GM18867 (cell line): Measurements from ENCODE around the gene DYNLL2.
"Not testable (repeated sequence)": the region's sequence is repeated elsewhere in the genome, so short reads cannot be mapped to it uniquely, and the experiment has no call there.

Experiments
- ATAC-seq: cut with Tn5 transposase; IDR thresholded peaks from one replicate; pipeline ENCODE4 v1.9.1; 2021; ENCODE audit warnings: mild to moderate bottlenecking, moderate library complexity; ENCODE audit not compliant: unreplicated experiment

Gene DYNLL2

DNA sequence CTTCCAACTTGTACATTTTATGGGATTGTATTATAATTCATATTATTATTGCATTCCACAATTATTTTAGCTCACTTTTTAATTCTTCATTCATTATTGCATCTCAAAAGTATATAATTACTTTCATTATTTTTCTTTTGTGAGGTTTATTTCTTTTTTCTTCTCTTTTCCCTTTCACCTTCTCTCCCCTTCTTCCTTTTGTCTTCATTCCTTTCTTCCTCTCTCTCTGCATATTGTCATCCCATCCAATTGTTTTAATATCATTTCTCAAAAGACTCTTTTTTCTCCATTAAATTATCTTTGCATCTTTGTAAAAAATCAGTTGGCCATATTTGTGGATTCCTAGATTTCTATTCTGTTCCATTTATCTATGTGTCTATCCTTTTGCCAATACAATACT is 17.3 kb downstream of the DYNLL2 start:
- ATAC-seq: no peak

DNA sequence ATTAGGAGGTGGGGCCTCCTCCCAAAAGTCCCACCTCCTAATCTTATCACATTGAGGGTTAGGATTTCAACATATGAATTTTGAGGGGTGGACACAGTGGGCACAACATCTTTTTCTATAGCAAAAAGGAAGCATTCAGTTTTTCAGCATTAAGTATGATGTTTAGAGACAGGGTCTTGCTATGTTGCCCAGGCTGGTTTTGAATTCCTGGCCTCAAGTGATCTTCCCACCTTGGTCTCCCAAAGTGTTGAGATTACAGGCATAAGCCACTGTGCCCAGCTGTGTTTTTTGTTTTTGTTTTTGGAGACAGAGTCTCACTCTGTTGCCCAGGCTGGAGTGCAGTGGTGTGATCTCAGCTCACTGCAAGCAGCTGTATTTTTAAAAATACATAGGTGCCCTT is 18.7 kb downstream of the DYNLL2 start:
- ATAC-seq: not testable (repeated sequence)

DNA sequence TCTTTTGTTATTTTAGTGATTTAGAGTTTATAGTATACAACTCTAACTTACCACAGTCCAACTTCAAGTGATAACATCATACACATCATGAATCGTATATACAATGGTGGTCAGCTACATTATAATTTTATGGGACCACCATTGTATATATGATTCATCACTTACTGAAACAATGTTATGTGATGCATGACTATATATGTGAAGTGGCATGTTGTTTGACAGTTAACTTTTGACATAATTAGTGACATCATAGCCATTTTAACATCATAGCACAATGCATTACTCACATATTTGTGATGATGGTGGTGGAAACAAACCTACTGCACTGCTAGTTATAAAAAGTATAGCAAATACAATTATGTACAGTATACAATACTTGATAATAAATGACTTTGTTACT is 21.9 kb downstream of the DYNLL2 start:
- no peak for ATAC-seq

DNA sequence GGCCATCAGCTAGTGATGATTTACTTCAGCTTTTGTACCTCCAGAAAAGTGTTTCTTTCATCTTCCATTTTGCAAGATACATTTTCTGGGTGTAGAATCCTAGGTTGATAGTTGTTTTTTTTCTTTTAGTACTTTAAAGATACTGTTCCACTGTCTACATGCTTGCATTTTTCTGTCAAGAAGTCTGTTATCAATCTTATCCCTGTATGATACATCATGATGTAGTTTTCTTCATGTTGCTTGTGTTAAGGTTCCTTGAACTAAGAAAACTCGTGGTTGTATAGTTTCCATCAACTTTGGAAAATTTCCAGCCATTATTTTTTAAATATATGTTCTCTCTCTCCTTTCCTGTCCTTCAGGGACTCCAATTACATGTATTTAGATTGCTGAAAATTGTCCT is 24.1 kb downstream of the DYNLL2 start:
- no peak for ATAC-seq

DNA sequence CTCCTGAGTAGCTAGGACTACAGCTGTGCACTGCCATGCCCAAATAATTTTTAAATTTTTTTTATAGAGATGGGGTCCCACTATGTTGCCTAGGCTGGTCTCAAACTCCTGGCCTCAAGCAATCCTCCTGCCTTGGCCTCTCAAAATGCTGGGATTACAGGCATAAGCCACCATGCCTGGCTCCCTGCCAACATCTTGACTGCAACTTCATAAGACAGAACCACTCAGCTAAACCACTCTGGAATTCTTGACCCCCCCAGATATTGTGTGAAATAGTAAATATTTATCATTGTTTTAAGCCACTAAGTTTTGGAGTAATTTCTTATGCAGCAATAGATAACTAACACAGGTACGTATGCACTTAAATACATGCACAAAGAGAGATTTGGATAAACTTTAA is 26.0 kb downstream of the DYNLL2 start:
- no peak for ATAC-seq

DNA sequence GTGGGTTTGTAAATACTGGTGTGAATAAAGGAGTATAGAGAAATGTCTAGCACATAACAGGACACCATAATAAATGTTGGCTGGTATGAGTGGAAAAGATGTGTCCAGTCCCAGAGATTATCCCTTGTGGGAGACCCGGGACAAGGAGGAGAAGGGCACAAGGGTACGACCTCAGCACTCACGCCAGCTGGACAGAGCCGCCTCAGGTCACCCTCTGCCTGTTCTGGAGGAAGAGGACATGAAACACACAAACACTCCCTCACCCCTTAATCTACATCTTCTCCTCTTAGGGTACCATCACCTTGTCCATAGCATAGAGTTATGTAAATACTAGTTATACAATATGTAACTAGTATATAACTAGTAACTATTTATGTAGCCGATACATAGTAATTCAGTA is 26.8 kb downstream of the DYNLL2 start:
- ATAC-seq: no peak

DNA sequence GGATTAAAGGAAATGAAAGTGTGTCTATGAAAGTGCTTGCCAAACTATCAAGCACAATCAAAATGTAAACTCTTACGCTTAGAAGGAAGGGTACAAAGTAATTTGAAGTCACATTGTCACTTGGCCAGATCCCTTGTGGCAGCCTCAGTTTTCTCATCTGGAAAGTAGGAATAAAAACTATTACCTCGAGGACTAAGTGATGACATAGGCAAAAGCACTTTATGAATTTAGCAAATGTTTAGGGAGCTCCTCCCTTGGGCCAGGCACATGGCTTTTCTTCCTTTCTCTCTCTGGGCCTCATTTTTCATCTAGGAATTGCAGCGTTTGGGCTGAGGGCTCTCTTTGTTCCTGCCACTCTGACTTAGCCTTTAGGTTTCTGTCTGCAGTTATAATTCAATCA is 28.5 kb downstream of the DYNLL2 start:
- ATAC-seq: no peak

DNA sequence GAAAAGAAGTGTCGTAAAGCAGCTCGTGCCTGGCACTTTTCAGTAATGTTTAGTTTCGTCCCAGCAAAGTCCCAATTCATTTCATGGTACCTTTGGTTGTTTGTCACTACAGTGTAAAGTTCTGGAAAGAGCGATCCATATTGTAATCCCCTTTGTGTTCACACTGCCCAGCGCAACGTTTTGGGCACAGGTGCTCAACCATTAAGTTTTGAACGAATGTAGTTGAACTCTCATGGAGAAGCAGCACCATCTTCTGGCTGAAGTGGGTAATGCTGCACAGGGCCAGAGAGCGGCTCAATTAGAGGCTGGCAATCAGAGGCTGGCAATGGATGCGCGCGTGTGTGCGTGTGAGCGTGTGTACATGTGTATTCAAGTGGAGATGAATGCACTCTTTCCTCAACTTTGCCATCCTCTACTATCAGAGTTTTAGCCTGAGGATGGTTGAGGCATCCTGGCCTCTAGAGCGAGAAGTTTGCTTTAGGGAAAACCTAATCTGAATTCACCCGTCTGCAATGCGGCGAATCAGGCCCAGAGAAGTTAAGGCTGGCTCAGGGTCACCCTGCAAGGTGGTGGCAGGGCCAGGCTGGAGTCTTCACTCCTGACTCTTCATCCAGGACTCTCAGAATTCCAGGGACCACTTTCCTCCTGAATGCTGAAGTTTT is 29.9 kb downstream of the DYNLL2 start:
- ATAC-seq: no peak

DNA sequence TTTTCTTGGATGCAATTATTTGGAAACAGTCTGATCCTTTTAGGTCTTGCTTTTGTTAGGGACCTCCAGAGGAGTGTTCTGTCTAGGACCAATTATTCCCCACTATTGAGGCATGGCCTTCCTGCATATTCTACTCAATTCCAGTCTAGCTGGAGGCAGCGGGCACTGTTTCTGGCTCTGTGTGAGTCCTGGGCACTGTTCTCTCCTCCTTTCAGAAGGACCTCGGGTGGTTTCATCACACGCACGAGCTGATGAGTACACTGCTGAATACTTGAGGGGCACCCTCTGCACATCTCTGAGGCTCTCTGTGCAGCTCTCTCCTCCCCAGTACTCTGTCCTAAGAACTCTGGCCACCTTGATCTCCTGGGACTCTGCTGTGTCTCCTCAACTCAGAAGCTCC is 30.7 kb downstream of the DYNLL2 start:
- no peak for ATAC-seq

DNA sequence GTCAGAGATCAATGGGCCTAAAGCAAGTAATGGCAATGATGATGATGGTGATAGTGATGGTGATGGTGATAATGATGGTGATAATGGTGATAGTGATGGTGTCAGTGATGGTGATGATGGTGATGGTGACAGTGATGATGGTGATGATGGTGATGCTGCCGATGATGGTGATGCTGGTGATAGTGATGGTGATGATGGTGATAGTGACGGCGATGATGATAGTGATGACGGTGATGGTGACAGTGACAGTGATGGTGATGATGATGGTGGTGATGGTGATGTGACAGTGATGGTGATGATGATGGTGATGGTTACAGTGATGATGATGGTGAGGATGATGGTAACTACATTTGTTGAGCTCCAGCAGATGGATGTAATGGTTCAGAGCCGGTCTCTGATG is 34.2 kb downstream of the DYNLL2 start:
- ATAC-seq: no peak

DNA sequence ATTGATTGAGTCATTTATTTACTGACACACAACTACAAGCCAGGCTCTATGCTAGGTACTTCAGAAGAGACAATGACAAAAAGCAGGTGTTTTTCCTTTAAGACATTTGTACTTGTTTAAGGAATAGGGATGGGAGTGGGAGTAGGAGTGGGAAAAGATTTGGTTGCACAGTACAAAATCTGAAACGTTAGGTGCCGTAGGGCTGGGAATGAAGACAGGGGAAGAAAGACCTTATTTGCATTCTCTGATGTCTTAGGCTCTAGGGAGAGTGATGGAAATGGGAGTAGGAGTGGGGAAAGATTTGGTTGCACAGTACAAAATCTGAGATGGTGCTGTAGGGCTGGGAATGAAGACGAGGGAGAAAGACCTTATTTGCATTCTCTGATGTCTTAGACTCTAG is 36.3 kb downstream of the DYNLL2 start:
- no peak for ATAC-seq

DNA sequence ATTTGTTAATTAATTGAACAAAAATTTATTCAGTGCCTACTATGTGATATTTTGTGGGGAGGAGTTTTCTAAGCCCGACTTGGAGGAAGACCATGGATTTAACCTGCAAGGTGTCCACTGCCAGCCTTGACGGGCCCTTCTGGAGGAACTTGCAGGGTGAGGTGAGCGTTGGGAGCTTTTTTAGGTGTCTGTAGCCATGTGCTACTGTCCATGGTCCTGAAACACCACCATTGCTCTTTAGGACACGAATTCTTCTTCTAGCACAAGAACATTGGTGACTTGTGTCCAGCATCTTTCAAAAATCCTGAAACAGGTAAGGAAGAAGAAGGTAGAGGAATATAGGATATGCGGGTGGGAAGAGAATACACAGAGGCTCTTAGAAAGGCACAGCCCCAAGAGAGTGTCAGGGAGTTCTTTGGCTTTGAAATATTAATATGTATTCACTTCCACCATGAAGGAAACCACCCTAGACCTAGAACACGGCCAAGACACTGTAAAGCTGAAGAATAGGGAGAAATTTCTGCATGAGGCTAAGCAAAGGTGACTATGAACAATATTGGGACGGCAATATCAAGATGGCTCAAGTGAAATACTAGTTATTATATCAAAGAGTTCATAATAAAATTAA is 37.1 kb downstream of the DYNLL2 start:
- ATAC-seq: no peak

DNA sequence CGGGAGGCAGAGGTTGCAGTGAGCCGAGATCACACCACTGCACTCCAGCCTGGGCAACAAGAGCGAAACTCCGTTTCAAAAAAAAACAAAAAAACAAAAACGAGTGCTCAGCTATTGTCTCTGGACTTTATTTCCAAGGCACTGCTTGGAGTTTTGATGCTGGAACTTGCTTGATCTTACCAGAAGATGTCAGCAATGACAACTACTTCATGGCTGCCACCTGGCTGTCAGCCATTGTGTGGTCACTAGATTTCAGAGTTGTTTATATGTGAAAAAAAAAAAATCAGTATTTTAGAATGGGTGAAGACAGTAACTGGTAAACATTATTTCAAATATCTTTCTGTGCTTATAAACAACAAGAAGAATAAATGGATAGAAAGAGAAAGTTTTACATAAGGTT is 38.7 kb downstream of the DYNLL2 start:
- ATAC-seq: no peak

DNA sequence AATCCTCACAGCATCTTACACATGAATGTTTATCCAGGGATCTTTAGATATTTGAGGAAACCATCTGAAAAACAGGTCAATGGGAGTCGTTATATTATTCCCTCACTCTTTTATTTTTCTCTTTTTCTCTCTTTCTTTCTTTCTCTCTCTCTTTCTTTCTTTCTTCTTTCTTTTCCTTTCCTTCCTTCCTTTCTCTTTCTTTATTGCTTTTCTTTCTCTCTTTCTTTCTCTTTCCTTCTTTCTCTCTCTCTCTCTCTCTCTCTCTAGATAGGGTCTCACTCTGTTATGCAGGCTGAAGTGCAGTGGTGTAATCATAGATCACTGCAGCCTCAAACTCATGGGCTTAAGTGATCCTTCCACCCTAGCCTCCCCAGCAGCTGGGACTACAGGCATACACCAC is 44.6 kb downstream of the DYNLL2 start:
- no peak for ATAC-seq

DNA sequence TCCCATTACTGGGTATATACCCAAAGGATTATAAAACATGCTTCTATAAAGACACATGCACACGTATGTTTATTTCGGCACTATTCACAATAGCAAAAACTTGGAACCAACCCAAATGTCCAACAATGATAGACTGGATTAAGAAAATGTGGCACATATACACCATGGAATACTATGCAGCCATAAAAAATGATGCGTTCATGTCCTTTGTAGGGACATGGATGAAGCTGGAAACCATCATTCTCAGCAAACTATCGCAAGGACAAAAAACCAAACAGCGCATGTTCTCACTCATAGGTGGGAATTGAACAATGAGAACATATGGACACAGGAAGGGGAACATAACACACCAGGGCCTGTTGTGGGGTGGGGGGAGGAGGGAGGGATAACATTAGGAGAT is 49.5 kb downstream of the DYNLL2 start:
- ATAC-seq: not testable (repeated sequence)

DNA sequence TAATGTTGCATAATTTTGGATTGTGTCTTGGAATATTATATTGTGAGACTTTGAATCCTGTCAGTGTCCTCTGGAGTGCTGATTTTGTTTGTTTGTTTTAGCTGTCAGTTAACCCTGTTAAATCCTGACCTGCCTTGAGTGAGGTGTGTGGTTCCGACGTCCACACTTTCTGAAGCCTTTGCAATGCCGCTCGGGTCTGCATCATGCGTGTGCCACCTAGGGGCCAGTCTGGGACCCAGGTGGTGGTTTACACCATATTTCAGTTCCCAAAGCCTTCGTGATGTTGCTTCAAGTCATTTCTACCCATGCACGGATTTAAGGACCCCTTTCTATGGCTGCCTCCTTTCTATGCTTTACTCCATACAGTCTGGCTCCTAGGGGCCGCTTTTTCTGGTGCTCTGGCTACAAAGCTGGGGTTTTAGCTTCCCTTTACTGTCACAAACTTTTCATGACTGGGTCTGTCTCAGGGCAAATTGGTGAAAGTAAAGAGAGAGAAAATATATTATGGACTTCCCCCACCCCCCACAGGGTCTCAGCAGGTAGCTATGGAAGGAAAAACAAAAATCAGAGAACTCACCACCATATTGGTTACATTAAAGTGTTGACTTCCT is 53.6 kb downstream of the DYNLL2 start:
- no peak for ATAC-seq

DNA sequence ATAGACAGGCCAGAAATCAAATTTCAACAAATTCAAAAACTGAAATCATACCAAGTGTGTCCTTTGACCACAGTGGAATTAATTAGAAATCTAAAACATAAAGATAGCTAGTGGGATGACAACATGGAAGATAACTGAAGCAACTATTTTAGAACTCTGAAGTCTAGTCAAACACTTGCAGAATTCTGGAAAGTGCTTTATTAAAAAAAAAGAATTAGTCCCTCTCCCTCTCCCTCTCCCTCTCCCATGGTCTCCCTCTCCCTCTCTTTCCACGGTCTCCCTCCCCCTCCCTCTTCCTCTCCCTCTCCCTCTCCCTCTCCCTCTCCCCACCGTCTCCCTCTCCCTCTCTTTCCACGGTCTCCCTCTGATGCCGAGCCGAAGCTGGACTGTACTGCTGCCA is 58.3 kb downstream of the DYNLL2 start:
- no peak for ATAC-seq

DNA sequence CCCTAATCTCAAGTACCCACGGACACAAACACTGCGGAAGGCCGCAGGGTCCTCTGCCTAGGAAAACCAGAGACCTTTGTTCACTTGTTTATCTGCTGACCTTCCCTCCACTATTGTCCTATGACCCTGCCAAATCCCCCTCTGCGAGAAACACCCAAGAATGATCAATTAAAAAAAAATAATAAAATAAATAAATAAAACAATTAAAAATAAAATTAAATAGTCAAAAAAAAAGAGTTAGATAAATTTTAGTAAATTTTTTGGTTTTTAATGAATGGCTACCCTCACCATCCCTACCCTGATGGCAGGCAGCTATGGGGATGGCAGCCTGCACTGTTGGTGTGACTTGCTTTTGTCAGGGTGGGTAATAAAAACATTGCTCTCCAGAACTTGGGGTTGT is 60.1 kb downstream of the DYNLL2 start:
- ATAC-seq: not testable (repeated sequence)

DNA sequence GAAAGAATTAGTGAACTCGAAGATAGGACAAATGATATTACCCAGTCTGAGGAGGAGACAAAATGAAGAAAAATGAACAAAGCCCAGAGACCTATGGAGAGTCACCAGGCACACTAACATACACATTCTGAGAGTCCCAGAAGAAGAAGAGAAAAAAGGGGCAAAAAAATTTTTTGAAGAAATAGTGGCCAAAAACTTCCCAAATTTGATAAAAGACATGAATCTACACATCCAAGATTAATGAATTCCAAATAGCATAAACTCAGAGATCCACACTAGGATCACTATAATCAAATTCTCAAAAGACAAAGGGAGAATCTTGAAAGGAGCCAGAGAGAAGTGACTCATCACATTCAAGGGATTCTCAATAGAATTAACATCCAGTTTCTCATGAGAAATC is 61.6 kb downstream of the DYNLL2 start:
- no peak for ATAC-seq
